Ramos (cell line): ENCODE data around the gene CNKSR3.

Experiments
- in situ Hi-C: fragments of 300-500 bp; cut with MboI; formaldehyde crosslinking; loops from one replicate; pipeline ENCODE4 v1.14.3; 2022; ENCODE audit warnings: low sequenced_read_pairs; ENCODE audit not compliant: unreplicated experiment

Gene CNKSR3

GRCh38 chr6:154394571-154394970 lies 115.9 kb downstream of the CNKSR3 start:
- in situ Hi-C loops, result no loop called here

GRCh38 chr6:154390034-154390433 lies 120.5 kb downstream of the CNKSR3 start:
- in situ Hi-C loops, result no loop called here

GRCh38 chr6:154388803-154389202 lies 121.7 kb downstream of the CNKSR3 start:
- in situ Hi-C loops, result no loop called here

GRCh38 chr6:154386848-154387717 lies 123.4 kb downstream of the CNKSR3 start:
- in situ Hi-C loops, result no loop called here

- in situ Hi-C loops, result no loop called here
Observed at GRCh38 chr6:154384191-154384590, 126.3 kb downstream of the CNKSR3 start.

GRCh38 chr6:154383273-154383672 lies 127.2 kb downstream of the CNKSR3 start:
- in situ Hi-C loops, result no loop called here

GRCh38 chr6:154382740-154383139 lies 127.7 kb downstream of the CNKSR3 start:
- in situ Hi-C loops, result no loop called here

GRCh38 chr6:154381548-154381947 lies 128.9 kb downstream of the CNKSR3 start:
- in situ Hi-C loops, result no loop called here

GRCh38 chr6:154380741-154381140 lies 129.7 kb downstream of the CNKSR3 start:
- in situ Hi-C loops, result no loop called here

- in situ Hi-C loops, result no loop called here
Observed at GRCh38 chr6:154379585-154379984, 130.9 kb downstream of the CNKSR3 start.

GRCh38 chr6:154378518-154378917 lies 132.0 kb downstream of the CNKSR3 start:
- in situ Hi-C loops, result no loop called here

GRCh38 chr6:154377726-154378125 lies 132.8 kb downstream of the CNKSR3 start:
- in situ Hi-C loops, result no loop called here

- in situ Hi-C loops, result no loop called here
Observed at GRCh38 chr6:154373971-154374370, 136.5 kb downstream of the CNKSR3 start.

GRCh38 chr6:154371281-154371680 lies 139.2 kb downstream of the CNKSR3 start:
- in situ Hi-C loops, result no loop called here

- in situ Hi-C loops, result no loop called here
Observed at GRCh38 chr6:154370545-154370944, 139.9 kb downstream of the CNKSR3 start.

GRCh38 chr6:154367839-154368695 lies 142.4 kb downstream of the CNKSR3 start:
- in situ Hi-C loops, result no loop called here

GRCh38 chr6:154367336-154367735 lies 143.1 kb downstream of the CNKSR3 start:
- in situ Hi-C loops, result no loop called here

- in situ Hi-C loops, result no loop called here
Observed at GRCh38 chr6:154363821-154364220, 146.7 kb downstream of the CNKSR3 start.

- in situ Hi-C loops, result no loop called here
Observed at GRCh38 chr6:154361476-154361875, 149.0 kb downstream of the CNKSR3 start.

- in situ Hi-C loops, result no loop called here
Observed at GRCh38 chr6:154360476-154360875, 150.0 kb downstream of the CNKSR3 start.

- in situ Hi-C loops, result no loop called here
Observed at GRCh38 chr6:154359679-154360078, 150.8 kb downstream of the CNKSR3 start.
